ENCODE results near the gene ZP3.
"Not testable (repeated sequence)": the region's sequence is repeated elsewhere in the genome, so short reads cannot be mapped to it uniquely, and the experiment has no call there.

The ZP3 gene

DNA sequence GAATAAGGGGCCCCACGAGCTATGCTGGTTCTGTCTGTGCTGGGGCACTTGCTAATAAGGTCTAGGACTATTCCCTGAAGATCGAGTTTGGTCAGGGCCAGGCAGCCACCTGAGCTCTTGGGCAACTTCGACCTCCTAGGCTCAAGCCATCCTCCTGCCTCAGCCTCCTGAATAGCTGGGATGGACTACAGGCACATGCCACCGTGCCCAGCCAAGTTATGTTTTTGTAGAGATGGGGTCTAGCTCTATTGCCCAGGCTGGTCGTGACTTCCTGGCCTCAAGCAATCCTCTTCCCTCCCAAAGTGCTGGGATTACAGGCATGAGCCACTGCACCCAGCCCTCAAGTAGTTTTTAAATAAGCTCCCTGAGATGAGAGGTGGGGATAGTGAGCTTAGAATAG is 2.9 kb downstream of the ZP3 start:
- WGBS = 92% methylated on average over 5 of the region's 5 CpGs
- Histone ChIP-seq H3K4me3 (ENCODE audit: low read length) (no peak overlapping the region), H3K9ac (ENCODE audit: low read depth, low read length) (no peak overlapping the region), H3K27me3 (ENCODE audit: insufficient read depth, low read length) (no peaks in the 10 kb centered on the region), H3K36me3 (ENCODE audit: insufficient read depth, low read length) (no peaks in the 10 kb centered on the region), H3K4me1 (ENCODE audit: insufficient read depth, low read length) (peaks cover 11% of the 10 kb centered on the region), H3K27ac (ENCODE audit: low read depth, low read length) (no peak overlapping the region), H3K9me3 (ENCODE audit: insufficient read depth, low read depth, low read length) (no peaks in the 10 kb centered on the region)

DNA sequence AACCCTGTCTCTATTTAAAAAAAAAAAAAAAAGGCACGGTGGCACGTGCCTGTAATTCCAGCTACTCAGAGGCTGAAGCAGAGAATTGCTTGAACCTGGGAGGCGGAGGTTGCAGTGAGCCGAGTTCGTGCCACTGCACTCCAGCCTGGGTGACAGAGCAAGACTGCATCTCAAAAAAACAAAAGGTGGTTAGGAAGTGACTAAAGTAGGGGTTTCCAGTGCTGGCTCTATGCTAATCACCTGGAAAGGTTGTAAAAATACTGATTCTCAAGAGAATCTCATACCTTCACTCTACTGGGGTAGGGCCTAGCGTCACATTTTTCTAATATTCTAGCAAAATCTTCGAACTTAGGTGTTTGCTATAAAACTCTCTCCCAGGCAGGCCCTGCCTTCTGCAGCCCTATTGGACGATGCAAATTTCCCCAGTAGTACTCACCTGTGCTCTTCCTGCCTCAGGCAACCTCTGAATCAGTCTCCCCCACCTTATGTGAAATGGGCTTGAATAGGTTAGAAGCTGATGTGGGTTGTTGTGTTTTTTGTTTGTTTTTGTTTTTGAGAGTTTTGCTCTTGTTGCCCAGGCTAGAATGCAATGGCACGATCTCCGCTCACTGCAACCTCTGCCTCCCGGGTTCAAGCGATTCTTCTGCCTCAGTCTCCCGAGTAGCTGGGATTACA is 3.5 kb downstream of the ZP3 start:
- 88% methylated on average over 13 of the region's 13 CpGs for WGBS
- H3K36me3 ChIP-seq (ENCODE audit: insufficient read depth, low read length) = no peaks in the 10 kb centered on the region

DNA sequence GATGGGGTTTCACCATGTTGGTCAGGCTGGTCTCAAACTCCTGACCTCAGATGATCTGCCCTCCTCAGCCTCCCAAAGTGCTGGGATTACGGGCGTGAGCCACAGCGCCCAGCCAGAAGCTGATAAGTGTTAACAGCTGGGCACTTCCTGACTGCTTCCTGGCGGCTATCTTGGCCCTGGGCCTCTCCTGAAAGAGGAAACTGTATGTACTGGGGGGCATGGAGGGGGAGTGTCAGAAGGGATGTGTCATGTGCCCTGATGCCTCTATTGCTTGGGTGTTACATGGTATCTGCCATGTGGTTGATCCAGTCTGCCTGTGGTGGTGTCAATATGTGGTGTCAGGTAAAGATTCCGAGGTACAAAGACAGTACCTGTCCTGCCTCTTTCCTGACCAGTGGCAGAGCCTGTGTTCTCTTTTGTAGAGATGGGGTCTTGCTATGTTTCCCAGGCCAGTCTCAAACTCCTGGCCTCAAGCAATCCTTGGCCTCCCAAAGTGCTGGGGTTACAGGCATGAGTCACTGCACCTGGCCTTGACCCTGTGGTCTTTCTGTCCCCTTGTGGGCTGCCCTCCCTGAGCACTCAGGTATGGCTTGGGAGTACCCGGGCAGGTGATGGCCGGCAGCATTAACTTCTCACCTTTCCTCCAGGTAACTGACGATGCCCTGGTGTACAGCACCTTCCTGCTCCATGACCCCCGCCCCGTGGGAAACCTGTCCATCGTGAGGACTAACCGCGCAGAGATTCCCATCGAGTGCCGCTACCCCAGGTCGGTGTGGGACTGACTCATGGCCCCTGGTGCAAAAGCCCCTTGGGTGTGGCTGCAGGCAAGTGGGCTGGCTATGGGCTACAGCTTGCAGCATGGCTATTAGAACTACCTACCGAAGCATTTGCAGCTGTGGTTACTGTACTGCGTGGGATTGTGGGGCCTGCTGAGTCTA is 4.4 kb downstream of the ZP3 start:
- Histone ChIP-seq H3K27me3 (ENCODE audit: insufficient read depth, low read length) (no peaks in the 10 kb centered on the region), H3K27ac (ENCODE audit: low read depth, low read length) (no peak overlapping the region), H3K36me3 (ENCODE audit: insufficient read depth, low read length) (no peaks in the 10 kb centered on the region), H3K9me3 (ENCODE audit: insufficient read depth, low read depth, low read length) (no peaks in the 10 kb centered on the region), H3K9ac (ENCODE audit: low read depth, low read length) (no peak overlapping the region), H3K4me3 (ENCODE audit: low read length) (no peak overlapping the region), H3K4me1 (ENCODE audit: insufficient read depth, low read length) (no peaks in the 10 kb centered on the region)
- WGBS = 91% methylated on average over 18 of the region's 18 CpGs

More for the DNA sequence above, 3.5 kb downstream of the ZP3 start:
- Histone ChIP-seq H3K27ac (ENCODE audit: low read depth, low read length) (no peak overlapping the region), H3K9me3 (ENCODE audit: insufficient read depth, low read depth, low read length) (no peaks in the 10 kb centered on the region), H3K4me3 (ENCODE audit: low read length) (no peak overlapping the region), H3K27me3 (ENCODE audit: insufficient read depth, low read length) (no peaks in the 10 kb centered on the region), H3K4me1 (ENCODE audit: insufficient read depth, low read length) (peaks cover 8% of the 10 kb centered on the region), H3K9ac (ENCODE audit: low read depth, low read length) (no peak overlapping the region)

DNA sequence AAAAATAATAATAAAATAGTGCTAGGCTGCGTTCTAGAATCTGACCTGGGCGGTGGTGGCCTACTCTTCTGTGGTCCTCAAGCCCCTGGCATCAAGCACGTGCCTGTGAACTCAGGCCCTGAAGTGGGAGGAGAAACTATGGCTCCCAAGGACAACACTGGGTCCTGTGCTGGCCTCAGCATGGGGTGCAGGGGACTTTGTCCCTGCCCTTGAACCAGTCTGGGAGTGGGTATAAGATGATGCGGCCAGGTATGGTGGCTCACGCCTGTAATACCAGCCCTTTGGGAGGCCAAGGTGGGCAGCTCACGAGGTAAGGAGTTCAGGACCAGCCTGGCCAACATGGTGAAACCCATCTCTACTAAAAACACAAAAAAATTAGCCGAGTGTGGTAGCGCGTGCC is 5.5 kb downstream of the ZP3 start:
- no peak overlapping the region for H3K27ac ChIP-seq (ENCODE audit: low read depth, low read length)
- H3K4me1 ChIP-seq (ENCODE audit: insufficient read depth, low read length) = no peaks in the 10 kb centered on the region
- no peaks in the 10 kb centered on the region for H3K27me3 ChIP-seq (ENCODE audit: insufficient read depth, low read length)
- H3K9me3 ChIP-seq (ENCODE audit: insufficient read depth, low read depth, low read length) = no peaks in the 10 kb centered on the region
- H3K4me3 ChIP-seq (ENCODE audit: low read length) = no peak overlapping the region
- no peaks in the 10 kb centered on the region for H3K36me3 ChIP-seq (ENCODE audit: insufficient read depth, low read length)
- no peak overlapping the region for H3K9ac ChIP-seq (ENCODE audit: low read depth, low read length)
- WGBS = 95% methylated on average over 9 of the region's 9 CpGs

DNA sequence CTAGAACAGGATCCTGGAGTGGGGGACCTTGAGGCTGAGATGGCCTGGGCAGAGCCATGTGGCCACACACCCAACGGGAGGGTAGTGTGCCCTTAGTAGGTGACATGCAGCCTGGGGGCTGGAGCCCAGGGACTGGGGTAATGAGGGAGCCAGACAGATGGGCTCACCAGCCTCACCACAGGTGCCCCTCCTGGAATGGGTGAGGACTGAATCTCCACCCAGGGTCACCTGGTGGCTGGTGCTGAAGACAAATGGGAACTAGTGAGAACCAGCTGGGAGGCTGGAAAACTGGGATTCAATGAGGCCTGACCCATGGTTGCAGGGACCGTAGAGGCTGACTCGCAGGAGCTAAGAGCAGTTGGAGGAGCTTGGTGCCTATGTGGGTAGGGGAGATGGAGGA is 6.1 kb downstream of the ZP3 start:
- no peaks in the 10 kb centered on the region for H3K4me1 ChIP-seq (ENCODE audit: insufficient read depth, low read length)
- 96% methylated on average over 3 of the region's 3 CpGs for WGBS

DNA sequence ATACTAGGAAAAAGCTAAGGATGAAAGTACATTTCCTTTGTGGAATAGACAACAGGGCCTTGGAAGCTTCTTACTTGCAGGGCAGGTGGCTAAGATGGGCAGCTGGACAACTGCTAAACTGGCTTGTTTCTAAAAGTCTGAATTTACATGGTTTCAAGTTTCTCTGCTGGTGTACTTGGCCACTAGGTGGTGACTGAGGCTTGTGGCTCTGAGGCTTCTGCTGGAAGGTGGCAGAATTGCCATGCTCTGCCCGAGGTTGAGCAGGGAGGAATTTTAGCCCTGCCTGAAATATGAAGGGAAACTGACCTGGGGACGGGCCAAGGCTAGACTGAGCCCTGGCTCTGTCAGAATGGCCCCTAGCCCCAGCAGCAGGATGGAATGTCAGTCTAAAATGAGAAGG is 13.1 kb downstream of the ZP3 start:
- not testable (repeated sequence) for H3K4me1 ChIP-seq (ENCODE audit: insufficient read depth, low read length); H3K27ac ChIP-seq (ENCODE audit: low read depth, low read length); H3K27me3 ChIP-seq (ENCODE audit: insufficient read depth, low read length); H3K4me3 ChIP-seq (ENCODE audit: low read length); H3K36me3 ChIP-seq (ENCODE audit: insufficient read depth, low read length); H3K9ac ChIP-seq (ENCODE audit: low read depth, low read length); H3K9me3 ChIP-seq (ENCODE audit: insufficient read depth, low read depth, low read length)
- no CpG with 5 or more reads among the region's 2 CpGs for WGBS

More for the DNA sequence above, 6.1 kb downstream of the ZP3 start:
- Histone ChIP-seq H3K27me3 (ENCODE audit: insufficient read depth, low read length) (no peaks in the 10 kb centered on the region), H3K9ac (ENCODE audit: low read depth, low read length) (no peak overlapping the region), H3K4me3 (ENCODE audit: low read length) (no peak overlapping the region), H3K9me3 (ENCODE audit: insufficient read depth, low read depth, low read length) (no peaks in the 10 kb centered on the region), H3K36me3 (ENCODE audit: insufficient read depth, low read length) (no peaks in the 10 kb centered on the region), H3K27ac (ENCODE audit: low read depth, low read length) (no peak overlapping the region)

DNA sequence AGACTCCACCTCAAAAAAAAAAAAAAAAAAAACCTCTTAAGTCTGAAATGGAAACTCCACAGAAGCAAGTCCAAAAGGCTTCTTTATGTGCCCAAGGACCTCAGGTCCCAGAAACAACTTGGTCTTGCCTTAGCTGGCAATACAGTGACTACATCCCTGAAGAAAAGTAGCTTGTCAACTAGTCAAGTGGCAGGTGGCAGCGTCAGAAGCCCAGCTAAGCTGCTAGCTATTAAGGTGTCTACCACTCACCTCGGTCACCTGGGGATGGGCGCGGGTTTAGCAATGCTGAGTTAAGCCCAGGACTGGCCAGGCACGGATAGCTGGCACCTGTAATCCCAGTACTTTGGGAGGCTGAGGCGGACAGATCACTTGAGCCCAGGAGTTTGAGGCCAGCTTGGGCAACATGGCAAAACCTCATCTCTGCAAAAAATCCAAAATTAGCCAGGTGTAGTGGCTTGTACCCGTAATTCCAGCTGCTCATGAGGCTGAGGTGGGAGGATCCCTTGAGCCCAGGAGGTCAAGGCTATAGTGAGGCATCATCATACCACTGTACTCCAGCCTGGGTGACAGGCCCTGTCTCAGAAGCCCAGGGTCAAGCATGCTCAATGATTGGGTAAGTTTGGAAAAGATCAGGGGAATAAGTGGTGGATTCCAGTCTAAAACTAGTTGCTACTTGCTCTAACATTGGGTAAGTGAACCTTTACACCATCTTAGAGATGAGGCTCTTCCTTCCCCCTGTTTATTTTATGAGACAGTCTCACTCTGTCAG is 14.6 kb downstream of the ZP3 start:
- WGBS = 67% methylated on average over 1 of the region's 7 CpGs
- not testable (repeated sequence) for H3K27me3 ChIP-seq (ENCODE audit: insufficient read depth, low read length); H3K9me3 ChIP-seq (ENCODE audit: insufficient read depth, low read depth, low read length); H3K36me3 ChIP-seq (ENCODE audit: insufficient read depth, low read length); H3K9ac ChIP-seq (ENCODE audit: low read depth, low read length); H3K27ac ChIP-seq (ENCODE audit: low read depth, low read length); H3K4me3 ChIP-seq (ENCODE audit: low read length); H3K4me1 ChIP-seq (ENCODE audit: insufficient read depth, low read length)

DNA sequence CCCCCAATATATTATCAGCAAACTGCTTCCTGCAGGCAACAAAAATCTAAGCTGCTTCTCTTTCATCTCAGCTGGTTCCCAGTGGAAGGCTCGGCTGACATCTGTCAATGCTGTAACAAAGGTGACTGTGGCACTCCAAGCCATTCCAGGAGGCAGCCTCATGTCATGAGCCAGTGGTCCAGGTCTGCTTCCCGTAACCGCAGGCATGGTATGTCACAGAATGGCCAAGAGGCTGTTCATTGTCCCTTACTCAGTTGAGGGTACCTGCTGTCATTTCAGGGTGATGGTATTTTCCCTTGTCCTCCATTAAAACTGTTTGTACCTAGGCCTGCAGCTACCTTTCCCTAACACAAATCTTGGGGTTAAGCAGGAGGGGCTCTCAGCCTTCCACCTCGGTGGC is 15.7 kb downstream of the ZP3 start:
- not testable (repeated sequence) for H3K27me3 ChIP-seq (ENCODE audit: insufficient read depth, low read length); H3K36me3 ChIP-seq (ENCODE audit: insufficient read depth, low read length); H3K4me3 ChIP-seq (ENCODE audit: low read length); H3K27ac ChIP-seq (ENCODE audit: low read depth, low read length); H3K4me1 ChIP-seq (ENCODE audit: insufficient read depth, low read length); H3K9ac ChIP-seq (ENCODE audit: low read depth, low read length); H3K9me3 ChIP-seq (ENCODE audit: insufficient read depth, low read depth, low read length)
- WGBS = 91% methylated on average over 4 of the region's 4 CpGs

DNA sequence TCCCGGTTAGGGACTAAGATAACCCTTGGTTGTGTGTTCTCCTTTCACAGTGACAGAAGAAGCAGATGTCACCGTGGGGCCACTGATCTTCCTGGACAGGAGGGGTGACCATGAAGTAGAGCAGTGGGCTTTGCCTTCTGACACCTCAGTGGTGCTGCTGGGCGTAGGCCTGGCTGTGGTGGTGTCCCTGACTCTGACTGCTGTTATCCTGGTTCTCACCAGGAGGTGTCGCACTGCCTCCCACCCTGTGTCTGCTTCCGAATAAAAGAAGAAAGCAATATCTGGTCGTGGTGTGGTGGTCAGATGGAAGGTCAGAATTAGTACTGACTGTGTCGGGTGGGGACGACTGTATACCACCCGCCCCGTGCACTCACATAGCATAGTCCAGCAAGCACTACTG is 17.0 kb downstream of the ZP3 start:
- WGBS = no CpG with 5 or more reads among the region's 10 CpGs
- H3K9ac ChIP-seq (ENCODE audit: low read depth, low read length); H3K9me3 ChIP-seq (ENCODE audit: insufficient read depth, low read depth, low read length); H3K27me3 ChIP-seq (ENCODE audit: insufficient read depth, low read length); H3K4me3 ChIP-seq (ENCODE audit: low read length); H3K36me3 ChIP-seq (ENCODE audit: insufficient read depth, low read length); H3K4me1 ChIP-seq (ENCODE audit: insufficient read depth, low read length); H3K27ac ChIP-seq (ENCODE audit: low read depth, low read length): not testable (repeated sequence)

DNA sequence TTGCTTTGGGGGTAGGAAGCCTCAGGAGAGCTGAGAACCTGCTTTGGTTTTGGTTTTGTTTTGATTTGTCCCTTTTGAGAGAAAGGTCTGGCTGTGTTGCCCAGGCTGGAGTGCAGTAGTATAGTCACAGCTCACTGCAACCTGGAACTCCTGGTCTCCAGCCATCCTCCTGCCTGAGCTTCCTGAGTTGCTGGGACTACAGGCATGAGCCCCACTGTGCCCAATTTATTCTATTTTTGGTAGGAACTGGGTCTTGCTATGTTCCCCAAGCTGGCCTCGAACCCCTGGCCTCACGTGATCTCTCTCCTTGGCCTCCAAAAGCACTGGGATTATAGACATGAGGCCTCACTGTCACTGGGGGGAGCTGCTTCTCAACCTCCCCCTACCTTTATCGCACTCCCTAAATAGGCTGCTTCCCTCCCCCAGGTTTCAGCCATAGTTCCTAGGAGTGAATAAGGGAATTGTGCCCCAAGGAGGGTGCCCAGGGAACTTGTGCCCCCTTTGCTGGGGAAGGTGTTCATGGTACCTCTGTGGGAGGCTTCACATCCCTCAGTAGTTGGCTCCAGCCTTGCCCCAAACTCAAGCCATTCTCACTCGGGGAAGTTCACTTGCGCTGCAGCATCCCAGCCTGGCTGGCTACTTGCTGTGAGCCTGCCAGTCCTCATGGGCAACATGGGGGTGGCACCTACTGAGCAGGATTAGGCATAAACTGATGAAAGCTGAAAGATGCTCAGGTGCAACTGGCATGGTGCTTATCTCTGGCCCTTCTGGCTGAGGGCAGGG is 18.1 kb downstream of the ZP3 start:
- WGBS = 89% methylated on average over 3 of the region's 5 CpGs
- not testable (repeated sequence) for H3K4me1 ChIP-seq (ENCODE audit: insufficient read depth, low read length); H3K4me3 ChIP-seq (ENCODE audit: low read length); H3K9me3 ChIP-seq (ENCODE audit: insufficient read depth, low read depth, low read length); H3K9ac ChIP-seq (ENCODE audit: low read depth, low read length); H3K27ac ChIP-seq (ENCODE audit: low read depth, low read length); H3K36me3 ChIP-seq (ENCODE audit: insufficient read depth, low read length); H3K27me3 ChIP-seq (ENCODE audit: insufficient read depth, low read length)
